ENCODE measurements around the gene KDM1B. TPM values are rescaled to one million over a fixed set of nuclear protein-coding genes. Genes with fewer than 3 reads are reported as not detected.
A peak's percentile ranks its signal among the peaks of the same experiment; 100 is the strongest.

KDM1B gene, protein sequence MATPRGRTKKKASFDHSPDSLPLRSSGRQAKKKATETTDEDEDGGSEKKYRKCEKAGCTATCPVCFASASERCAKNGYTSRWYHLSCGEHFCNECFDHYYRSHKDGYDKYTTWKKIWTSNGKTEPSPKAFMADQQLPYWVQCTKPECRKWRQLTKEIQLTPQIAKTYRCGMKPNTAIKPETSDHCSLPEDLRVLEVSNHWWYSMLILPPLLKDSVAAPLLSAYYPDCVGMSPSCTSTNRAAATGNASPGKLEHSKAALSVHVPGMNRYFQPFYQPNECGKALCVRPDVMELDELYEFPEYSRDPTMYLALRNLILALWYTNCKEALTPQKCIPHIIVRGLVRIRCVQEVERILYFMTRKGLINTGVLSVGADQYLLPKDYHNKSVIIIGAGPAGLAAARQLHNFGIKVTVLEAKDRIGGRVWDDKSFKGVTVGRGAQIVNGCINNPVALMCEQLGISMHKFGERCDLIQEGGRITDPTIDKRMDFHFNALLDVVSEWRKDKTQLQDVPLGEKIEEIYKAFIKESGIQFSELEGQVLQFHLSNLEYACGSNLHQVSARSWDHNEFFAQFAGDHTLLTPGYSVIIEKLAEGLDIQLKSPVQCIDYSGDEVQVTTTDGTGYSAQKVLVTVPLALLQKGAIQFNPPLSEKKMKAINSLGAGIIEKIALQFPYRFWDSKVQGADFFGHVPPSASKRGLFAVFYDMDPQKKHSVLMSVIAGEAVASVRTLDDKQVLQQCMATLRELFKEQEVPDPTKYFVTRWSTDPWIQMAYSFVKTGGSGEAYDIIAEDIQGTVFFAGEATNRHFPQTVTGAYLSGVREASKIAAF
- total RNA-seq: 10 to 100 TPM; 17.5 to 18.5 TPM

DNA sequence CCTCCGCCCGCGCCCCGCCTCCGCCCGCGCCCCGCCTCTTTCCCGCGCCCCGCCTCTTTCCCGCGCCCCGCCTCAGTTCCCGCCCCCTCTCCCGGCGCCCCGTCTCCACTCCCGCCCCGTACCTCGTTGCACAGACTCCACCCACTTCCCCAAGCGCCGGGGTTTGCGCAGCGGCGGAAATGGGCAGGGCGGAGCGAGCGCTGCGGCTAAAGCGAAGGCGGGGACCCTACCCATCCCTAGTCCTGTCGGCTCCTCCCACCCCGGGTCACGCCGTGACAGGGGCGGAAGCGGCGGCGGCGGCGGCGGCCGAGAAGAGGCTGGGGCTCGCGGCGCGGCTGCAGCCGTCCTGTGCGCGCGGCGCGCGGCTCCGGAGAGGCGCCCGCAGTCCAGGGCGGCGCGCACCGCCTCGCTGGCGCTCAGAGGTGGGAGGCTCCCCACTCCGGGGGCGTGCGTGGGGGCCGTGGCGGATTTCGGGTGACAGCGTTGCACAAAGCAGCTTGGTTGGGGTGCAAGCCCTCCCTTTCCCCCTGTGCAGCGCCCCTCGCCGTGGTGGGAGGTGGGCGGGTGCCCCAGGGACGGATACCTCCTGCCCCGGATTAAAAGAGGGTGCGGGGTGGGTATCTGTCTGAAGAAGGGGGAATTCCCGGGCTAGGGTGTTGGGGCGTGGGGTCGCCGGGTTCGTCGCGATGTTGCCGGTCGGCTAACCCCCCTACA lies at the start of gene KDM1B:
Gene KDM1B (plus strand): TSS at position 273 of the 714 bp plus-strand sequence. CDS start 4,474 bp downstream, outside the sequence.
- H3K4me3 Mint-ChIP-seq: peak within 1 kb of the TSS; percentile 97
- H3K36me3 Mint-ChIP-seq: peaks cover 14% of the 10 kb centered on the region
- H3K4me1 Mint-ChIP-seq (ENCODE audit: low read depth): peaks cover 24% of the 10 kb centered on the region
- POLR2A ChIA-PET: no interaction called here
- CTCF ChIA-PET: no interaction called here
- peak within 1 kb of the TSS; percentile 87 for H3K27ac Mint-ChIP-seq
- no peaks in the 10 kb centered on the region for H3K9me3 Mint-ChIP-seq
- peak; percentile 99 for DNase-seq
- H3K27me3 Mint-ChIP-seq: no peaks in the 10 kb centered on the region
- intact Hi-C loops (cut with micrococcal nuclease): loop anchor here (1.0 to 10.0 kb wide), 6 partner anchors 109 to 555 kb away; partner anchors contain the start of genes DEK and FAM8A1

DNA sequence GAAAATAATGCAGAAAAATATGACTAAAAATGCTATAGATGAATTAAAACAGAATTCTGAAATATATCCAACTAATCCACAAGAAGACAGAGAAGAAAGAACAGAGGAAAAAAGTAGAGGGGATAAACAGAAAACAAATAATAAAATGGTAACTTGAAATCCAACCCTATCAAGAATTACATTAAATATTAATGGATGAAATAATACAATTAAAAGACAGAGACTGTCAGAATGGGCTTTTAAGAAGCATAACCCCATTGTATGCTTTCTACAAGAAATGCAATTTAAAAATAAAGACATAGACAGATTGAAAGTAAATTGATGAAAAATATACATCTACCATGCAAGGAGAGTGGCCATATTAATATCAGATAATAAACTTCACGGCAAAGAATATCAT lies 48.2 kb upstream of the KDM1B start:
- POLR2A ChIA-PET: no interaction called here
- Mint-ChIP-seq H3K9me3 (peaks cover 17% of the 10 kb centered on the region), H3K27ac (no peak overlapping the region), H3K4me1 (ENCODE audit: low read depth) (no peaks in the 10 kb centered on the region), H3K4me3 (no peak overlapping the region), H3K27me3 (peaks cover 23% of the 10 kb centered on the region), H3K36me3 (peaks cover 8% of the 10 kb centered on the region)
- no peak for DNase-seq
- intact Hi-C loops (cut with micrococcal nuclease): no loop called here
- CTCF ChIA-PET: no interaction called here

DNA sequence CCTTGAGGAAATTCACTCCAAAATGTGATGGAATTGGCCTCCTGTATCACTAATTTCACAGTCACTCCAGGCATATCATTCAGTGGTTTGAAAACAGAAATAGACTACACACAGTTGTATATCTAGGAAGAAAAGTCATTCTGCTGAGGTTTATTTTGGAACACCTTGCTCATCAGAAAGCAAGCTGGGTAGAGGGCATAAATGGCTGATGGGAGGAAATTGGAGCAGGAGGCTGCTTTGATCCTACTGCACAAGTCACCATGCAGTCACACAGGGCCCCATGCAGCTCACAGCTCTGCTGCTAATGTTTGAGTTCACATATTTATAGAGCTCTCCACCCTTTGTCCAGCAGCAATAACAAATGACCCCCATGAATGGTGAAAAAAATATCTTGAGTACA lies 45.1 kb upstream of the KDM1B start:
- H3K27me3 Mint-ChIP-seq: peaks cover 31% of the 10 kb centered on the region
- no peak for DNase-seq
- peaks cover 2% of the 10 kb centered on the region for H3K4me1 Mint-ChIP-seq (ENCODE audit: low read depth)
- H3K9me3 Mint-ChIP-seq: peaks cover 17% of the 10 kb centered on the region
- H3K27ac Mint-ChIP-seq: no peak overlapping the region
- no peak overlapping the region for H3K4me3 Mint-ChIP-seq
- intact Hi-C loops (cut with micrococcal nuclease): loop anchor here (10.0 kb wide), 1 partner anchor 1095 kb away; no protein-coding TSS in a partner anchor
- H3K36me3 Mint-ChIP-seq: peaks cover 8% of the 10 kb centered on the region
- ChIA-PET POLR2A (no interaction called here), CTCF (no interaction called here)

DNA sequence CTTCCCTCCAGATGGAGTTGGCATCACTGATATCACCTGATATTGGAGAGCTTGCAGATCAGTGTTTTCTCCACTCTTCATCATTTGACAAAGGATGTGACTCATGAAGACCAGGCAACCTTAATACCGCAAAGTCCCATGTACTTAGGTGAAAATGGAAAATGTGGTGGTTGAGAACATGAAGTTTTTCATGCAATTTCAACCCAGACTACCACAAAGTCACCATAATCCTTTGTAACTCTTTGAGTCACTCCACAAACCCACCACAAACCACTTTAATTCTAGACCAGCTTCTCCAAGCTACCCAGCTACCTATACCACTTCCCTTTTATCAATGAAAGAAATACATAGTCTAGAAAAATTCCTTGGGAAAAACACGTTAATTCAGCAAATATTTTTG lies 39.9 kb upstream of the KDM1B start:
- ChIA-PET CTCF (no interaction called here), POLR2A (interaction anchor here (1.0 kb wide), 1 partner anchor 122 kb away, joined by 3 read pairs; no protein-coding TSS in a partner anchor)
- peak overlapping the region; percentile 35 for H3K4me3 Mint-ChIP-seq
- H3K27me3 Mint-ChIP-seq: peaks cover 35% of the 10 kb centered on the region
- peaks cover 10% of the 10 kb centered on the region for H3K4me1 Mint-ChIP-seq (ENCODE audit: low read depth)
- peak; percentile 10 for DNase-seq
- intact Hi-C loops (cut with micrococcal nuclease): loop anchor here (1.0 to 10.0 kb wide), 3 partner anchors 122 to 1101 kb away; no protein-coding TSS in a partner anchor
- peaks cover 8% of the 10 kb centered on the region for H3K9me3 Mint-ChIP-seq
- peak overlapping the region; percentile 38 for H3K27ac Mint-ChIP-seq
- peaks cover 2% of the 10 kb centered on the region for H3K36me3 Mint-ChIP-seq

DNA sequence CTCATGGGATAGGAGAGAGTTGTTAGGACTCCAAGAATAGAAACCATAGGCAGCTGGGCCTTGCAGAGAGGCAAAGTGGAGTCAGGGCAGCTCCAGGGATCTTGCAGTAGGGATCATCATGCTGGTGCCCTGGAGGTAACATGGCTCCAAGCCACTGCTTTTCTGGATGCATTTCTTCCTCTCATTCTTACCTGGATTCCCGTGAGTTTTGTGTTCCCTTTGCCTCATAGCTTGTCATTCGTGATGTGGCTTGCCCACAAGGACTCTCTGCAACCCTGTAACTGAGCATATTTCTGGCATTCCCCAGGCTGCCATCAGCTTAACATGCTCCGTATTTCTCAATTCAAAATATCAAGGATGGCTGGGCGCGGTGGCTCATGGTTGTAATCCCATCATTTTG lies 38.1 kb upstream of the KDM1B start:
- peaks cover 16% of the 10 kb centered on the region for H3K4me1 Mint-ChIP-seq (ENCODE audit: low read depth)
- DNase-seq: no peak
- peaks cover 33% of the 10 kb centered on the region for H3K27me3 Mint-ChIP-seq
- CTCF ChIA-PET: no interaction called here
- POLR2A ChIA-PET: no interaction called here
- H3K27ac Mint-ChIP-seq: no peak overlapping the region
- no peak overlapping the region for H3K4me3 Mint-ChIP-seq
- H3K9me3 Mint-ChIP-seq: peaks cover 8% of the 10 kb centered on the region
- intact Hi-C loops (cut with micrococcal nuclease): loop anchor here (10.0 kb wide), 1 partner anchor 1102 kb away; no protein-coding TSS in a partner anchor
- H3K36me3 Mint-ChIP-seq: peaks cover 4% of the 10 kb centered on the region

DNA sequence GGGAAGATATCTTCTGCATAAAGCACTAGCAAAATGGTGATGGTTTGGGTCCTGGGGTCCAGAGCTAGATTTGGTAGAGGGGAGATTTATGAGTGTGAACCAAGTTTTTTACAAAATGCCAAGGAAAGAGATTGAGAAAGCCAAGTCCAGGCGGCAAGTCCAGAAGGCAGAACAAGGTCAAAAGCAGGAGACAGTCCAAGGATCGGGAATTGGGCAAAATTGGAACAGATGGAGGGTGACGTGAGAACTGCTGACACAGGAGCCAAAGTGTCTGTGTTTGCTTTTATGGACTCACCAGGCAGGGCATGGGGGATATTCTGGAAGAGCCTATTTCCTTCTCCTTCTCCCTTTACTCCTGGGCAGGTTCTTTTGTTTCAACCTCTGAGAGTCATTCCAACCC lies 36.9 kb upstream of the KDM1B start:
- CTCF ChIA-PET: no interaction called here
- H3K4me1 Mint-ChIP-seq (ENCODE audit: low read depth): peaks cover 23% of the 10 kb centered on the region
- H3K36me3 Mint-ChIP-seq: peaks cover 4% of the 10 kb centered on the region
- no peak overlapping the region for H3K27ac Mint-ChIP-seq
- peaks cover 31% of the 10 kb centered on the region for H3K27me3 Mint-ChIP-seq
- peaks cover 8% of the 10 kb centered on the region for H3K9me3 Mint-ChIP-seq
- intact Hi-C loops (cut with micrococcal nuclease): loop anchor here (10.0 kb wide), 1 partner anchor 1104 kb away; no protein-coding TSS in a partner anchor
- no peak overlapping the region for H3K4me3 Mint-ChIP-seq
- DNase-seq: no peak
- POLR2A ChIA-PET: no interaction called here

DNA sequence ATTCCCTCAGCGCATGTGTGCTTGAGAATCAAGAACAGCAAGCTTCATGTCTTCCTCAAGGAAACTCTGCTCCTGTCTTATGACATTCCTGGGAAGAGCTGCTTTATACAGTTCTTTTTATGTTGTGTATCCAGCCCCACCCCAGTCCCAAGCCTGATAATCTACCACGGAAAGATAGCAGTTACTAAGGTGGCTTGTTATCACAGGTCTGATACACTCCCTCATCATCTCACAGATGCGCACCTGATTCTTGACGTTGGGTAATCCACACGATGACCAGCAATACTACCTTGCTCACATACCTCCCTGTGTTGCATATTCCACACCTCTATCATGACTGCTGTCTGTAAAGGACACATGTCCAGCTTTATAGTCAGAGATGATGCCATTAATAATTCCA lies 36.0 kb upstream of the KDM1B start:
- intact Hi-C loops (cut with micrococcal nuclease): loop anchor here (10.0 kb wide), 1 partner anchor 1104 kb away; no protein-coding TSS in a partner anchor
- no peak overlapping the region for H3K4me3 Mint-ChIP-seq
- peaks cover 23% of the 10 kb centered on the region for H3K4me1 Mint-ChIP-seq (ENCODE audit: low read depth)
- H3K27ac Mint-ChIP-seq: no peak overlapping the region
- peaks cover 27% of the 10 kb centered on the region for H3K27me3 Mint-ChIP-seq
- POLR2A ChIA-PET: no interaction called here
- H3K9me3 Mint-ChIP-seq: peaks cover 8% of the 10 kb centered on the region
- no peak for DNase-seq
- CTCF ChIA-PET: no interaction called here
- peaks cover 4% of the 10 kb centered on the region for H3K36me3 Mint-ChIP-seq

DNA sequence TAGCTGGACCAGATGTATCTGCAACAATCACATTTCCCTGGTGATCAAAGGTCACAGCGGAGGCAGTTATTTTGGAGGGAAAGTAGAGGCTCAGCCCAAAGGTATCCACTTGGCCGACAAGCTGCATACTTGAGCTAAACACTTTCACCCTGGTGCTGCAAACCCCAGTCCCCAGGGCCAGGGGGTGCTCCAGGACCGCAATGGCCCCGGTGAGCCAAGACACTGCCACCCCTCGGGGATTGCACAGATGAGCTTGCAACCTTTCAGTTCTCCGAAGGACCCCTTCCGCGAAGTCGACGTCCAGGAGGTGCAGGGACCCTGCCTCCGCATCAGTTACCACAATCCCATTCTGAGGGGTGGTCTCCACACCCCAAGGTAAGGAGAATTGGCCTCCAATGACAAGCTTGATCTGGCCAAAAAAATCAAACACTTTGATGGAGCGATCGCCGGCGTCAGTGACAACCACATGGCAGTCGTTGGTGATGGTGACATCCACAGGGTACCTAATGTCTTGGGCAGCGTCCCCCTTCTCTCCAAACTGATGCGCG lies 33.6 kb upstream of the KDM1B start:
- intact Hi-C loops (cut with micrococcal nuclease): loop anchor here (1.0 to 10.0 kb wide), 4 partner anchors 32 to 965 kb away; no protein-coding TSS in a partner anchor
- Mint-ChIP-seq H3K27ac (no peak overlapping the region), H3K4me3 (peak overlapping the region; percentile 30), H3K27me3 (peaks cover 24% of the 10 kb centered on the region), H3K36me3 (peaks cover 4% of the 10 kb centered on the region), H3K4me1 (ENCODE audit: low read depth) (peaks cover 13% of the 10 kb centered on the region), H3K9me3 (peaks cover 8% of the 10 kb centered on the region)
- POLR2A ChIA-PET: no interaction called here
- CTCF ChIA-PET: interaction anchor here (0.5 to 1.1 kb wide), 3 partner anchors 45 to 150 kb away, joined by 3 to 4 read pairs (median 3); partner anchors contain the start of gene KIF13A
- DNase-seq: peak; percentile 9

DNA sequence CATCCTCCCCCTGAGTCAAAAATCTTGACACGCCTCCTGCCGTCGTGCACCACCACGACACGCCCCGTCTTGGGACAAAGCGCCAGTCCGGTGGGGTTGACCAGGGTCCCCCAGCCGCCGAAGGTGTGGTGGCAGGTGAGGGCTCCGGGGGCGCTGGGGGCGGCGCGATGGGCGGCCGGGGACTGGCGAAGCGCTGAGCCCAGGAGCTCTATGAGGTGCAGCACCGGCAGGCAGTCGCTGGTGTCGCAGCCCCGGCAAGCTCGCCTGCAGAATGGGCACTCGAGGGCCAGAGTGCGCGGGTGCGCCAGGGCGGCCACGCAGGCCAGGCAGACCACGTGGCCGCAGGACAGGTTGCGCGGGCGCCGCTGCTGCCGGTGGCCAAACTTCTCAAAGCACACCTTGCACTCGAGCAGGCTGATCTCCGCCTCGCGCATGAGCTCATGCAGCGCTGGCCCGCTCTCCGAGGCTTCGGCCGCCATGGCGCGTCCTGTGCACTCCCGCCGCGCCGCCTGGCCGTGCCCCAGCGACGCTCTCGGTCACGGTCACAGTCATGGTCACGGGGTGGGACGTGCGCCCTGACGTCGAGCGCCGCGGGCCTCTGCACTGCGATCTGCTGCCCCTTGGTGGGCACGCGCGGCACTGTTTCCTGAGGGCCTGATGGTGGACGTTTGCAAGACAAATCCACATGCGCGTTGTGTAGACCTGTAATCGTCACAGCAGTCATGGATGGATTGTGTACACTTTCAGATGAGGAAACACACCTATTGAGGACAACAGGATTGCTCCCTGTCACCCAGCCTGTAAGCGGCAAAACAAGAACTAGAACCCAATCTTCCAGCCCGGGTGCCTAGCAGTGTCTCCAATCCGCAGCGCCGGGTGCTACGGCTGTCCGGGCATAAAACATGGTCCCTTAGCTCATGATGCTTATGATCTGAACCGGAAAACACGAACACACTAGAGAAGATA lies 32.8 kb upstream of the KDM1B start, which contains the start of gene NHLRC1:
Gene NHLRC1 (minus strand): TSS at position 550 of the 966 bp plus-strand sequence. CDS start 71 bp downstream, at position 479.
- DNase-seq: peak; percentile 87
- Mint-ChIP-seq H3K27ac (no peak within 1 kb of the TSS), H3K36me3 (peaks cover 4% of the 10 kb centered on the region), H3K27me3 (peaks cover 24% of the 10 kb centered on the region), H3K4me1 (ENCODE audit: low read depth) (peaks cover 13% of the 10 kb centered on the region), H3K4me3 (peak within 1 kb of the TSS; percentile 57), H3K9me3 (peaks cover 8% of the 10 kb centered on the region)
- POLR2A ChIA-PET: no interaction called here
- CTCF ChIA-PET: interaction anchor here (0.6 to 1.2 kb wide), 3 partner anchors 135 to 296 kb away, joined by 3 to 4 read pairs (median 3); partner anchors contain the start of gene KIF13A
- intact Hi-C loops (cut with micrococcal nuclease): loop anchor here (1.0 to 10.0 kb wide), 4 partner anchors 31 to 966 kb away; no protein-coding TSS in a partner anchor

DNA sequence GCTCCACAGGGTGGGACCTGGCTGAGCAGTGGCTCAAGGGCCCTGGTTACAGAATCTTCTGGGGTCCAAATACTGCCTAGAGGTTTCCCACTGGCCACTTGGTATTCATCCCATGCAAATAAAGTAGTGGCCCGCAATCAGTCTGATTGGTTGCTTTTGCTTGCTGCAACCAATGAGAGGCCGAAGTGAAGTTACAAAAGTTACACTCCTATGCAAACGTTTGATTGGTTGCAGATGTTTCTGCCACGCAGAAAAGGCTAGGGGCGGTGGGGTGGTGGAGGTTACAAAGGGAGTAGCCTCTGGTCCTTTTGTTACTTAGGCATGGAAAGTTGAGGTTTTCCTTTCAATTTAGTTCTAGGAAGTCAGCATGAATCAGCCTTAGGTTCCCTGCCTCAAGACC lies 29.1 kb upstream of the KDM1B start:
- Mint-ChIP-seq H3K27me3 (peaks cover 11% of the 10 kb centered on the region), H3K4me1 (ENCODE audit: low read depth) (peaks cover 13% of the 10 kb centered on the region), H3K27ac (no peak overlapping the region), H3K4me3 (no peak overlapping the region), H3K9me3 (no peaks in the 10 kb centered on the region), H3K36me3 (no peaks in the 10 kb centered on the region)
- intact Hi-C loops (cut with micrococcal nuclease): loop anchor here (10.0 kb wide), 1 partner anchor 541 kb away; no protein-coding TSS in a partner anchor
- no peak for DNase-seq
- CTCF ChIA-PET: no interaction called here
- POLR2A ChIA-PET: no interaction called here
